Stimulated activated CD4-positive, alpha-beta T cell treated with anti-CD3 and anti-CD28 coated beads, Interleukin-2, amount 100 ng/mL, for 24 hours (primary cell): ENCODE data around the gene AMH.
A peak's percentile ranks its signal among the peaks of the same experiment; 100 is the strongest.

Experiments
- DNase-seq, 2 donors: peaks; one replicate each; pipeline ENCODE4 v3.0.0-alpha.2; 2020

AMH gene

GRCh38 chr19:2221918-2222317 lies 27.2 kb upstream of the AMH start:
- no peak for DNase-seq

GRCh38 chr19:2223391-2223790 lies 25.7 kb upstream of the AMH start:
- DNase-seq = no peak

GRCh38 chr19:2223959-2224358 lies 25.2 kb upstream of the AMH start:
- DNase-seq = no peak

GRCh38 chr19:2224754-2225349 lies 24.3 kb upstream of the AMH start:
- DNase-seq = no peak

GRCh38 chr19:2225415-2226050 lies 23.6 kb upstream of the AMH start:
- DNase-seq = no peak

GRCh38 chr19:2226051-2226839 lies 22.9 kb upstream of the AMH start:
- DNase-seq = no peak

GRCh38 chr19:2226840-2227360 lies 22.2 kb upstream of the AMH start:
- DNase-seq = no peak

GRCh38 chr19:2227415-2228156 lies 21.5 kb upstream of the AMH start:
- no peak for DNase-seq

GRCh38 chr19:2228157-2229030 lies 20.7 kb upstream of the AMH start:
- no peak for DNase-seq

GRCh38 chr19:2229103-2230032 lies 19.8 kb upstream of the AMH start:
- DNase-seq = no peak

- DNase-seq = no peak
Measured at GRCh38 chr19:2230033-2230531, 19.0 kb upstream of the AMH start.

GRCh38 chr19:2230807-2231533 lies 18.2 kb upstream of the AMH start:
- no peak for DNase-seq

GRCh38 chr19:2231621-2232221 lies 17.4 kb upstream of the AMH start:
- peak in 1 of 2 donors; percentile 34 for DNase-seq

- no peak for DNase-seq
Measured at GRCh38 chr19:2232286-2233151, 16.6 kb upstream of the AMH start.

GRCh38 chr19:2233601-2234280 lies 15.4 kb upstream of the AMH start:
- no peak for DNase-seq

GRCh38 chr19:2234996-2235380 lies 14.1 kb upstream of the AMH start:
- no peak for DNase-seq

GRCh38 chr19:2235381-2236063 lies 13.6 kb upstream of the AMH start:
- no peak for DNase-seq

GRCh38 chr19:2236064-2236313 lies 13.1 kb upstream of the AMH start:
- DNase-seq = no peak
